EL (cell line): ENCODE results near the gene PPP3R1.

Source experiments
- DNase-seq: peaks from one replicate; pipeline ENCODE4 v3.0.0-alpha.2; 2016

Gene PPP3R1

GRCh38 chr2:68135448-68136320 lies 116.6 kb downstream of the PPP3R1 start:
- DNase-seq, result no peak

- DNase-seq, result no peak
Observed at GRCh38 chr2:68134554-68134953, 117.8 kb downstream of the PPP3R1 start.

GRCh38 chr2:68134120-68134519 lies 118.2 kb downstream of the PPP3R1 start:
- no peak for DNase-seq
